IMR-90 (cell line): ENCODE measurements around the gene INPP5E. TPM values are rescaled to one million over a fixed set of nuclear protein-coding genes. Genes with fewer than 3 reads are reported as not detected.

ENCODE experiments used
- ATAC-seq: fragments of 200-7000 bp; cut with Tn5 transposase; 2 replicates; pipeline ENCODE4 v1.9.1; 2020; ENCODE audit warnings: low read depth, mild to moderate bottlenecking, moderate library complexity
- BruUV-seq: library from RNA; stranded (reverse); fragments of 400-500 nt; replicated peaks from 2 replicates; lab custom pipeline; 2021; lab: Mats Ljungman, UMichigan
- CTCF ChIA-PET: fragments of 300-600 bp; formaldehyde crosslinking; extraction: SDS; loops from one replicate; lab custom pipeline; 2021; ENCODE audit warnings: antibody characterized with exemption; lab: Yijun Ruan, JAX
- POLR2A ChIA-PET: fragments of 300-600 bp; sonication (Branson Sonifier 250); formaldehyde crosslinking; loops from one replicate; lab custom pipeline; 2022; ENCODE audit warnings: antibody characterized with exemption; ENCODE audit not compliant: unreplicated experiment; lab: Charles Lee
- DNase-seq: peaks from one replicate; pipeline ENCODE4 v3.0.0; 2013
- H2AFZ ChIP-seq: replicated peaks from 2 replicates; pipeline ENCODE3; 2013; ENCODE audit warnings: low read length, mild to moderate bottlenecking; ENCODE audit not compliant: poor library complexity
- H2AK5ac ChIP-seq: 2 replicates; pipeline ENCODE4 v1.6.1; 2013; ENCODE audit warnings: low read depth, low read length, inconsistent platforms
- H2AK9ac ChIP-seq: replicated peaks from 2 replicates; pipeline ENCODE3; 2013; ENCODE audit warnings: mild to moderate bottlenecking, low read depth, low read length, moderate library complexity; ENCODE audit not compliant: poor library complexity
- H2BK120ac ChIP-seq: 2 replicates; pipeline ENCODE4 v1.6.1; 2013; ENCODE audit warnings: low read depth, low read length, inconsistent platforms
- H2BK15ac ChIP-seq: 3 replicates; pipeline ENCODE4 v1.6.1; 2013; ENCODE audit warnings: low read depth, low read length, inconsistent platforms
- H2BK20ac ChIP-seq: 2 replicates; pipeline ENCODE4 v1.6.1; 2013; ENCODE audit warnings: low read depth, mild to moderate bottlenecking, inconsistent platforms, low read length, moderate library complexity
- H2BK5ac ChIP-seq: 2 replicates; pipeline ENCODE4 v1.6.1; 2013; ENCODE audit warnings: mild to moderate bottlenecking, low read depth, low read length, inconsistent platforms; ENCODE audit not compliant: poor library complexity, severe bottlenecking
- H3K14ac ChIP-seq: replicated peaks from 2 replicates; pipeline ENCODE4 v1.6.1; 2013; ENCODE audit warnings: low read depth, low read length, inconsistent platforms
- H3K18ac ChIP-seq: 2 replicates; pipeline ENCODE4 v1.6.1; 2013; ENCODE audit warnings: low read depth, low read length, control low read depth
- H3K23ac ChIP-seq: 2 replicates; pipeline ENCODE4 v1.6.1; 2013; ENCODE audit warnings: low read depth, low read length, inconsistent platforms
- H3K27ac ChIP-seq: 2 replicates; pipeline ENCODE4 v1.5.1; 2013; ENCODE audit warnings: mild to moderate bottlenecking, control low read depth, low read length; ENCODE audit not compliant: insufficient read depth
- H3K27me3 ChIP-seq: 2 replicates; pipeline ENCODE4 v1.6.1; 2013; ENCODE audit warnings: low read length; ENCODE audit not compliant: control insufficient read depth, insufficient read depth
- H3K36me3 ChIP-seq: 2 replicates; pipeline ENCODE4 v1.6.1; 2013; ENCODE audit warnings: low read length, mixed read lengths; ENCODE audit not compliant: control insufficient read depth, insufficient read depth
- H3K4ac ChIP-seq: 2 replicates; pipeline ENCODE4 v1.6.1; 2013; ENCODE audit warnings: low read depth, low read length, inconsistent platforms
- H3K4me1 ChIP-seq: 2 replicates; pipeline ENCODE4 v1.6.1; 2013; ENCODE audit warnings: low read length, mixed read lengths; ENCODE audit not compliant: control insufficient read depth, insufficient read depth
- H3K4me2 ChIP-seq: 2 replicates; pipeline ENCODE4 v1.6.1; 2013; ENCODE audit warnings: low read depth, mild to moderate bottlenecking, control low read depth, low read length, moderate library complexity
- H3K4me3 ChIP-seq: 2 replicates; pipeline ENCODE4 v1.5.1; 2013; ENCODE audit warnings: low read depth, mild to moderate bottlenecking, control low read depth, low read length, moderate library complexity; ENCODE audit not compliant: insufficient read depth
- H3K56ac ChIP-seq: 2 replicates; pipeline ENCODE4 v1.6.1; 2013; ENCODE audit warnings: low read length, inconsistent platforms; ENCODE audit not compliant: insufficient read depth; ENCODE audit errors: extremely low read depth
- H3K79me1 ChIP-seq, 2 experiments: 2 replicates each; pipeline ENCODE4 v1.6.1; 2013; ENCODE audit warnings: low read length in 2 of 2, inconsistent platforms in 1 of 2, low read depth in 1 of 2
- H3K9ac ChIP-seq: 2 replicates; pipeline ENCODE4 v1.6.1; 2013; ENCODE audit warnings: low read depth, low read length, control low read depth
- H3K9me1 ChIP-seq: 2 replicates; pipeline ENCODE4 v1.6.1; 2013; ENCODE audit warnings: low read length, inconsistent platforms; ENCODE audit not compliant: insufficient read depth
- H3K9me3 ChIP-seq: 2 replicates; pipeline ENCODE4 v1.6.1; 2013; ENCODE audit warnings: low read length; ENCODE audit not compliant: control insufficient read depth, insufficient read depth
- H4K20me1 ChIP-seq: 2 replicates; pipeline ENCODE4 v1.6.1; 2013; ENCODE audit warnings: low read length, inconsistent platforms; ENCODE audit not compliant: insufficient read depth
- H4K5ac ChIP-seq: 2 replicates; pipeline ENCODE4 v1.6.1; 2013; ENCODE audit warnings: mild to moderate bottlenecking, low read depth, low read length, control low read depth
- H4K8ac ChIP-seq, 2 experiments: 2 replicates each; pipeline ENCODE4 v1.6.1; 2013; ENCODE audit warnings: low read depth in 2 of 2, low read length in 2 of 2, control low read depth in 1 of 2, inconsistent platforms in 1 of 2
- H4K91ac ChIP-seq: 2 replicates; pipeline ENCODE4 v1.6.1; 2013; ENCODE audit warnings: low read depth, low read length, inconsistent platforms; ENCODE audit not compliant: insufficient read depth
- CEBPB ChIP-seq: IDR thresholded peaks from 2 replicates; pipeline ENCODE4 v1.6.1; 2012; ENCODE audit warnings: low read depth, low read length, improper control_type of control experiment
- FOS ChIP-seq: fragments of 150-350 bp; IDR thresholded peaks from 2 replicates; pipeline ENCODE4 v1.6.1; 2016; ENCODE audit warnings: low read depth, low read length
- MAFK ChIP-seq: IDR thresholded peaks from 2 replicates; pipeline ENCODE4 v1.6.1; 2012; ENCODE audit warnings: low read depth, low read length, improper control_type of control experiment
- MAZ ChIP-seq: IDR thresholded peaks from 2 replicates; pipeline ENCODE4 v1.6.1; 2012; ENCODE audit warnings: low read depth, mild to moderate bottlenecking, low read length, improper control_type of control experiment, moderate library complexity, borderline replicate concordance
- MXI1 ChIP-seq: IDR thresholded peaks from 2 replicates; pipeline ENCODE4 v1.6.1; 2012; ENCODE audit warnings: low read depth, mild to moderate bottlenecking, low read length, moderate library complexity, borderline replicate concordance
- NFE2L2 ChIP-seq: fragments of 150-350 bp; IDR thresholded peaks from 2 replicates; pipeline ENCODE4 v1.6.1; 2016; ENCODE audit warnings: low read depth, mild to moderate bottlenecking, low read length
- POLR2A ChIP-seq: IDR thresholded peaks from 2 replicates; pipeline ENCODE4 v1.6.1; 2012; ENCODE audit warnings: mild to moderate bottlenecking, low read depth, low read length
- RAD21 ChIP-seq: IDR thresholded peaks from 2 replicates; pipeline ENCODE4 v1.6.1; 2012; ENCODE audit warnings: low read length, improper control_type of control experiment
- RCOR1 ChIP-seq: IDR thresholded peaks from 2 replicates; pipeline ENCODE4 v1.6.1; 2012; ENCODE audit warnings: mild to moderate bottlenecking, low read length, improper control_type of control experiment; ENCODE audit not compliant: insufficient replicate concordance
- RFX5 ChIP-seq: IDR thresholded peaks from 2 replicates; pipeline ENCODE4 v1.8.0; 2012; ENCODE audit warnings: low read depth, mild to moderate bottlenecking, low read length, moderate library complexity
- SMC3 ChIP-seq: fragments of 150-350 bp; IDR thresholded peaks from 2 replicates; pipeline ENCODE4 v1.6.1; 2016; ENCODE audit warnings: low read depth, mild to moderate bottlenecking, antibody characterized with exemption, low read length, moderate library complexity
- USF2 ChIP-seq: fragments of 150-350 bp; IDR thresholded peaks from 2 replicates; pipeline ENCODE4 v1.6.1; 2017; ENCODE audit warnings: mild to moderate bottlenecking, antibody characterized with exemption, low read length, low read depth
- WGBS, 2 experiments: methylation state at CpG; one replicate each; pipeline versions ENCODE4 v1.1.5 to v1.1.7; 2013; ENCODE audit warnings: missing lambda C conversion rate in 2 of 2; ENCODE audit not compliant: insufficient read length in 1 of 2; ENCODE audit errors: extremely low coverage in 2 of 2; 5-methylcytosine and 5-hydroxymethylcytosine counted together
- dilution Hi-C: fragments of 300-500 bp; cut with HindIII; formaldehyde crosslinking; loops from one replicate; pipeline ENCODE4 v1.14.3; 2018; ENCODE audit warnings: low sequenced_read_pairs; ENCODE audit not compliant: unreplicated experiment
- in situ Hi-C: fragments of 300-500 bp; cut with MboI; formaldehyde crosslinking; loops from 3 replicates; pipeline ENCODE4 v1.14.3; 2019; ENCODE audit warnings: low sequenced_read_pairs, inconsistent platforms, mixed read lengths
- intact Hi-C: fragments of 100-400 bp; cut with micrococcal nuclease; formaldehyde crosslinking; loops from 2 replicates; pipeline ENCODE4 v1.10.0; 2022
- polyA plus RNA-seq, 3 experiments: library from polyadenylated mRNA; depleted of rRNA; stranded (reverse); fragments of >200 nt; gene quantifications; 2 replicates each; pipeline ENCODE4 v1.2.3, GENCODE V29; 2012; ENCODE audit warnings: low replicate concordance in 1 of 3
- total RNA-seq: library from RNA; depleted of rRNA; stranded (reverse); fragments of >200 nt; gene quantifications from 2 replicates; pipeline ENCODE4 v1.2.3, GENCODE V29; 2012
- TF ChIP-seq, protein P1 (sequence below): fragments of 150-350 bp; IDR thresholded peaks from 2 replicates; pipeline ENCODE4 v1.6.1; 2016; ENCODE audit warnings: low read depth, mild to moderate bottlenecking, low read length, moderate library complexity, borderline replicate concordance
- TF ChIP-seq, protein P2 (sequence below): conservative IDR thresholded peaks from 2 replicates; pipeline ENCODE4 v1.5.1; 2012; ENCODE audit warnings: mild to moderate bottlenecking, low read depth, low read length, improper control_type of control experiment

Gene INPP5E
- total and polyA plus RNA-seq, 2 of the 4 experiments (the other 2 are of a cell fraction): 1.6 to 9.4 TPM

DNA sequence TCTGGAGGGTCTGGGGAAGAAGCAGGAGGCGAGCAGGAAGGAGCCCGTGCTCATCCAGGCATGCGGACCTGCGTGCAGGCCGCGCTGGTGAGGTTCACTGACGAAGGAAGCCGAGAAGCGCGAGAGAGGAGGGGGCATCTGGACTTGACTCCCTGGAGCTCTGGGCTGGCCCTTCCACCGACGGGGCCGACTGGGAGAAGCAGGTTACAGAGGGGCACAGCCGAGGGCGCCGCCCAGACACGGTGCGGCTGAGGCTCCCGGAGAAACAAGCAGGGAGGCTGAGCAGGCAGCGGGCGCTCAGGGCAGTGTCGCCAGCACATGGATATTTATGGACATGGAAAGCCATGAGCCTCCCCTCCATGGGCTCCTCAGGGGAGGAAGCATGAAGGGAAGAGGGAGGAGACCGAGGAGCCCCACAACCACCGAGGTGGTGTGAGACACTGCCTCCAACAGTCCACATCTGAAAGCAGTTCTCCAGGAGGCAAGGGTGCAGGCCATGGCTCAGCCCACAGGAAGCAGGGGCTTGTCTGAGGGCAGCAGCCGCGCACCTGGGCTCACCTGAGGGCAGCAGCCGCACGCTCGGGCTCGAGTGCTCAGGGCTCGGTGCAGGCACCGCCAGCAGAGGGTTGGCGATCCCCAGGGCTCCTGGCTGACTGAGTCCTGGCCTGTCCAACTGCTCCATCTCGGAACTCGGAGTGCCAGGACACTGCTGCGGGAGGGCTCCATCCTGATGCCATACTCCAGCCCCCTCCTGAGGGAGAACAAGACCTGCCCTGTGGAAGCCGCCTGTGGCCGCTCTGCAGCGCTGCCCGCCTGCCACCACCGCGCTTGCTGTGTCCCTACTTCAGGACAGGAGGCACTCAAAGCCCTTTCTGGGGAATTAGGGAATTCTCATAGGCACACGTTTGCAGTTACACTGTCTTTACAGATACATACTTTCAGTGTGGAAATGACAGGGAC is 15.7 kb upstream of the INPP5E start:
- no peak overlapping the region for H3K14ac ChIP-seq
- H4K91ac ChIP-seq: no peak overlapping the region
- peaks cover 14% of the 10 kb centered on the region for H4K20me1 ChIP-seq
- no peak overlapping the region for H2AK5ac ChIP-seq
- no peak for DNase-seq
- no peaks in the 10 kb centered on the region for H3K4me1 ChIP-seq
- H4K8ac ChIP-seq: no peak overlapping the region
- H2AK9ac ChIP-seq: no peak overlapping the region
- H3K56ac ChIP-seq: no peak overlapping the region
- CTCF ChIA-PET: no interaction called here
- POLR2A ChIA-PET: no interaction called here
- H3K27ac ChIP-seq: no peak overlapping the region
- no peak overlapping the region for H3K4me3 ChIP-seq
- no peak overlapping the region for H2BK120ac ChIP-seq
- H3K18ac ChIP-seq: no peak overlapping the region
- peaks cover 77% of the 10 kb centered on the region for H3K36me3 ChIP-seq
- H3K9ac ChIP-seq: no peak overlapping the region
- intact Hi-C loops (no loop called here), in situ Hi-C loops (no loop called here), dilution Hi-C loops (no loop called here)
- H3K79me1 ChIP-seq: peaks cover 0 to 23% of the 10 kb centered on the region in 2 experiments; a peak in 3 of 4 replicates
- H2BK5ac ChIP-seq: no peak overlapping the region
- H2BK15ac ChIP-seq: no peak overlapping the region
- H3K23ac ChIP-seq: no peak overlapping the region
- no peak overlapping the region for H2AFZ ChIP-seq
- 94% methylated on average over 17 of the region's 43 CpGs; no CpG with 5 or more reads in 1 of the 2 experiments for WGBS, 2 experiments
- no peak for ATAC-seq
- no peaks in the 10 kb centered on the region for H3K9me3 ChIP-seq
- BruUV-seq: no TSS peak
- no peak overlapping the region for H3K4me2 ChIP-seq
- no peak overlapping the region for H2BK20ac ChIP-seq
- H4K5ac ChIP-seq: no peak overlapping the region
- H3K4ac ChIP-seq: no peak overlapping the region
- no peaks in the 10 kb centered on the region for H3K9me1 ChIP-seq
- no peaks in the 10 kb centered on the region for H3K27me3 ChIP-seq
- TF ChIP-seq RCOR1 (no peak), MAZ (no peak), MAFK (no peak), FOS (no peak), RFX5 (no peak), SMC3 (no peak), RAD21 (no peak), CEBPB (no peak), USF2 (no peak), POLR2A (no peak), NFE2L2 (no peak), MXI1 (no peak)
- TF ChIP-seq, protein P1, sequence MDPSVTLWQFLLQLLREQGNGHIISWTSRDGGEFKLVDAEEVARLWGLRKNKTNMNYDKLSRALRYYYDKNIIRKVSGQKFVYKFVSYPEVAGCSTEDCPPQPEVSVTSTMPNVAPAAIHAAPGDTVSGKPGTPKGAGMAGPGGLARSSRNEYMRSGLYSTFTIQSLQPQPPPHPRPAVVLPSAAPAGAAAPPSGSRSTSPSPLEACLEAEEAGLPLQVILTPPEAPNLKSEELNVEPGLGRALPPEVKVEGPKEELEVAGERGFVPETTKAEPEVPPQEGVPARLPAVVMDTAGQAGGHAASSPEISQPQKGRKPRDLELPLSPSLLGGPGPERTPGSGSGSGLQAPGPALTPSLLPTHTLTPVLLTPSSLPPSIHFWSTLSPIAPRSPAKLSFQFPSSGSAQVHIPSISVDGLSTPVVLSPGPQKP: no peak
- TF ChIP-seq, protein P2, sequence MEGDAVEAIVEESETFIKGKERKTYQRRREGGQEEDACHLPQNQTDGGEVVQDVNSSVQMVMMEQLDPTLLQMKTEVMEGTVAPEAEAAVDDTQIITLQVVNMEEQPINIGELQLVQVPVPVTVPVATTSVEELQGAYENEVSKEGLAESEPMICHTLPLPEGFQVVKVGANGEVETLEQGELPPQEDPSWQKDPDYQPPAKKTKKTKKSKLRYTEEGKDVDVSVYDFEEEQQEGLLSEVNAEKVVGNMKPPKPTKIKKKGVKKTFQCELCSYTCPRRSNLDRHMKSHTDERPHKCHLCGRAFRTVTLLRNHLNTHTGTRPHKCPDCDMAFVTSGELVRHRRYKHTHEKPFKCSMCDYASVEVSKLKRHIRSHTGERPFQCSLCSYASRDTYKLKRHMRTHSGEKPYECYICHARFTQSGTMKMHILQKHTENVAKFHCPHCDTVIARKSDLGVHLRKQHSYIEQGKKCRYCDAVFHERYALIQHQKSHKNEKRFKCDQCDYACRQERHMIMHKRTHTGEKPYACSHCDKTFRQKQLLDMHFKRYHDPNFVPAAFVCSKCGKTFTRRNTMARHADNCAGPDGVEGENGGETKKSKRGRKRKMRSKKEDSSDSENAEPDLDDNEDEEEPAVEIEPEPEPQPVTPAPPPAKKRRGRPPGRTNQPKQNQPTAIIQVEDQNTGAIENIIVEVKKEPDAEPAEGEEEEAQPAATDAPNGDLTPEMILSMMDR: no peak
